CD4-positive, alpha-beta T cell treated with Interleukin-2 at 100 ng/mL for 4 hours (primary cell): Measurements from ENCODE around the gene SLC1A2.
"Not testable (repeated sequence)": the region's sequence is repeated elsewhere in the genome, so short reads cannot be mapped to it uniquely, and the experiment has no call there.

Experiments
- DNase-seq: peaks from one replicate; pipeline ENCODE4 v3.0.0-alpha.2; 2020; ENCODE audit warnings: low spot score

SLC1A2 gene

GRCh38 chr11:35241531-35241930, 177.8 kb downstream of the SLC1A2 start:
- no peak for DNase-seq

- DNase-seq: no peak
Observed at GRCh38 chr11:35241083-35241482, 178.3 kb downstream of the SLC1A2 start.

GRCh38 chr11:35239471-35240075, 179.8 kb downstream of the SLC1A2 start:
- no peak for DNase-seq

GRCh38 chr11:35238882-35239281, 180.5 kb downstream of the SLC1A2 start:
- DNase-seq: no peak

- peak; percentile 74 for DNase-seq
Observed at GRCh38 chr11:35237860-35238715, 181.3 kb downstream of the SLC1A2 start.

- no peak for DNase-seq
Observed at GRCh38 chr11:35237351-35237750, 182.0 kb downstream of the SLC1A2 start.

- DNase-seq: peak; percentile 30
Observed at GRCh38 chr11:35236667-35237003, 182.7 kb downstream of the SLC1A2 start.

- peak; percentile 87 for DNase-seq
Observed at GRCh38 chr11:35235936-35236666, 183.3 kb downstream of the SLC1A2 start.

GRCh38 chr11:35235498-35235897, 183.9 kb downstream of the SLC1A2 start:
- no peak for DNase-seq

GRCh38 chr11:35235157-35235468, 184.2 kb downstream of the SLC1A2 start:
- DNase-seq: no peak

- DNase-seq: peak; percentile 28
Observed at GRCh38 chr11:35234460-35235156, 184.8 kb downstream of the SLC1A2 start.

- DNase-seq: no peak
Observed at GRCh38 chr11:35233518-35233917, 185.8 kb downstream of the SLC1A2 start.

- DNase-seq: no peak
Observed at GRCh38 chr11:35232891-35233330, 186.4 kb downstream of the SLC1A2 start.

- no peak for DNase-seq
Observed at GRCh38 chr11:35231076-35231860, 188.1 kb downstream of the SLC1A2 start.

- DNase-seq: no peak
Observed at GRCh38 chr11:35230388-35230787, 189.0 kb downstream of the SLC1A2 start.

GRCh38 chr11:35228328-35228725, 191.0 kb downstream of the SLC1A2 start:
- DNase-seq: no peak

- DNase-seq: no peak
Observed at GRCh38 chr11:35227576-35228327, 191.6 kb downstream of the SLC1A2 start.

- not testable (repeated sequence) for DNase-seq
Observed at GRCh38 chr11:35226756-35227155, 192.6 kb downstream of the SLC1A2 start.

GRCh38 chr11:35225946-35226520, 193.3 kb downstream of the SLC1A2 start:
- no peak for DNase-seq

- no peak for DNase-seq
Observed at GRCh38 chr11:35223991-35224390, 195.4 kb downstream of the SLC1A2 start.
